ENCODE measurements around the gene FBXL13.

DNA sequence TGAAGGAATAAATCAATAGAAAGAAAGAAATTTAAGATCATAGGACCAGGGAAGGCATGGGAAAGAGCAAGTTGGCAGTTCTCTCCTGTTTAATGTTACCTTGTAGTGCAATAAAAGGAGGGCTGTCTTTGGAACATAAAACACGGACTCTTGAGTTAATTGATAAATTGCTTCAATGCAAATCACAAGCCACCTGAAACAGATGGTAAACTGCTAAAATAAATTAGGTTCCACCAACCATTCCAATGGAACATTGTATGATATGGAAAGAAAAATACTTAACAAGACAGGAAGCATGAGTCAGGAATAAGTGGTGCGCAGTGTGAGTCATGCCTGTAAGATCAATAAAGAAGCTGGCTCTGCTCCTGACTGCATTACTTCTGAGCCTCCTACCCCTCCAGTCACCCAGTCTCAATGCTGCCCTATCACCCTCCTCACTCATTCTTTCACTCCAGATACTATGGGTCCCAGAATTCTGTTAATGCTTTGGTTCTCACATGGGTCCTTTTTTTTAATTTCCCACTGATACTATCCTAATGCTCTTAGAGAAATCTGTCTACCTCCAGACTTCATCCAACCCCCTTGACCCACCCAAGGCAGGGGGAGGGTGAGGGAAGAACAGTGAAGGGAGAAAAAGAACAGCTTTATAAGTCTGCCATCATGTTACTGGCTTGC is 82.9 kb downstream of the FBXL13 start:
- no peak for TF ChIP-seq BCL11A (IDR thresholded peaks at IDR 0.05; ENCODE audit: low read depth, low read length)
- TF ChIP-seq, protein P1, sequence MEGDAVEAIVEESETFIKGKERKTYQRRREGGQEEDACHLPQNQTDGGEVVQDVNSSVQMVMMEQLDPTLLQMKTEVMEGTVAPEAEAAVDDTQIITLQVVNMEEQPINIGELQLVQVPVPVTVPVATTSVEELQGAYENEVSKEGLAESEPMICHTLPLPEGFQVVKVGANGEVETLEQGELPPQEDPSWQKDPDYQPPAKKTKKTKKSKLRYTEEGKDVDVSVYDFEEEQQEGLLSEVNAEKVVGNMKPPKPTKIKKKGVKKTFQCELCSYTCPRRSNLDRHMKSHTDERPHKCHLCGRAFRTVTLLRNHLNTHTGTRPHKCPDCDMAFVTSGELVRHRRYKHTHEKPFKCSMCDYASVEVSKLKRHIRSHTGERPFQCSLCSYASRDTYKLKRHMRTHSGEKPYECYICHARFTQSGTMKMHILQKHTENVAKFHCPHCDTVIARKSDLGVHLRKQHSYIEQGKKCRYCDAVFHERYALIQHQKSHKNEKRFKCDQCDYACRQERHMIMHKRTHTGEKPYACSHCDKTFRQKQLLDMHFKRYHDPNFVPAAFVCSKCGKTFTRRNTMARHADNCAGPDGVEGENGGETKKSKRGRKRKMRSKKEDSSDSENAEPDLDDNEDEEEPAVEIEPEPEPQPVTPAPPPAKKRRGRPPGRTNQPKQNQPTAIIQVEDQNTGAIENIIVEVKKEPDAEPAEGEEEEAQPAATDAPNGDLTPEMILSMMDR (IDR thresholded peaks at IDR 0.05 in 2 of 3, conservative IDR thresholded peaks at IDR 0.05 in 1 of 3; ENCODE audit: control insufficient read depth in 2 of 3, extremely low read depth in 1 of 3, insufficient read depth in 1 of 3, low read depth in 3 of 3, low read length in 3 of 3): no peak
- TF ChIP-seq, protein P2, sequence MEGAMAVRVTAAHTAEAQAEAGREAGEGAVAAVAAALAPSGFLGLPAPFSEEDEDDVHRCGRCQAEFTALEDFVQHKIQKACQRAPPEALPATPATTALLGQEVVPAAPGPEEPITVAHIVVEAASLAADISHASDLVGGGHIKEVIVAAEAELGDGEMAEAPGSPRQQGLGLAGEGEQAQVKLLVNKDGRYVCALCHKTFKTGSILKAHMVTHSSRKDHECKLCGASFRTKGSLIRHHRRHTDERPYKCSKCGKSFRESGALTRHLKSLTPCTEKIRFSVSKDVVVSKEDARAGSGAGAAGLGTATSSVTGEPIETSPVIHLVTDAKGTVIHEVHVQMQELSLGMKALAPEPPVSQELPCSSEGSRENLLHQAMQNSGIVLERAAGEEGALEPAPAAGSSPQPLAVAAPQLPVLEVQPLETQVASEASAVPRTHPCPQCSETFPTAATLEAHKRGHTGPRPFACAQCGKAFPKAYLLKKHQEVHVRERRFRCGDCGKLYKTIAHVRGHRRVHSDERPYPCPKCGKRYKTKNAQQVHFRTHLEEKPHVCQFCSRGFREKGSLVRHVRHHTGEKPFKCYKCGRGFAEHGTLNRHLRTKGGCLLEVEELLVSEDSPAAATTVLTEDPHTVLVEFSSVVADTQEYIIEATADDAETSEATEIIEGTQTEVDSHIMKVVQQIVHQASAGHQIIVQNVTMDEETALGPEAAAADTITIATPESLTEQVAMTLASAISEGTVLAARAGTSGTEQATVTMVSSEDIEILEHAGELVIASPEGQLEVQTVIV (IDR thresholded peaks at IDR 0.05; ENCODE audit: borderline replicate concordance, partially characterized antibody): no peak

Data from GM12878 (cell line).